Panc1 (cell line): Measurements from ENCODE around the gene NFU1. TPM values are rescaled to one million over a fixed set of nuclear protein-coding genes. Genes with fewer than 3 reads are reported as not detected.

Source experiments
- ATAC-seq: fragments of 200-7000 bp; cut with Tn5 transposase; 2 replicates; pipeline ENCODE4 v1.9.1; 2020; ENCODE audit warnings: mild to moderate bottlenecking, moderate library complexity
- BruUV-seq: library from RNA; stranded (reverse); fragments of 400-500 nt; replicated peaks from 2 replicates; lab custom pipeline; 2021; lab: Mats Ljungman, UMichigan
- CTCF ChIA-PET: fragments of 300-600 bp; sonication (Branson Sonifier 250); formaldehyde crosslinking; loops from one replicate; lab custom pipeline; 2022; ENCODE audit warnings: antibody characterized with exemption; lab: Charles Lee
- POLR2A ChIA-PET: fragments of 300-600 bp; sonication (Branson Sonifier 250); formaldehyde crosslinking; loops from one replicate; lab custom pipeline; 2022; ENCODE audit warnings: antibody characterized with exemption; lab: Charles Lee
- DNase-seq: peaks from one replicate; pipeline ENCODE4 v3.0.0-alpha.2; 2010; ENCODE audit warnings: low read depth, low spot score
- H3K27ac ChIP-seq: 2 replicates; pipeline ENCODE4 v1.5.1; 2011; ENCODE audit warnings: mild to moderate bottlenecking, low read length, inconsistent platforms
- H3K27me3 ChIP-seq: fragments of 200-500 bp; sonication (Bioruptor generic); 2 replicates; pipeline ENCODE4 v1.6.0; 2014; ENCODE audit warnings: low read length, inconsistent platforms; ENCODE audit not compliant: control insufficient read depth, insufficient read depth
- H3K36me3 ChIP-seq: fragments of 200-500 bp; sonication (Bioruptor generic); 2 replicates; pipeline ENCODE4 v1.5.1; 2014; ENCODE audit warnings: inconsistent platforms, mild to moderate bottlenecking, low read length, moderate library complexity; ENCODE audit not compliant: control insufficient read depth, insufficient read depth
- H3K4me1 ChIP-seq: 2 replicates; pipeline ENCODE4 v1.5.1; 2011; ENCODE audit warnings: inconsistent platforms, mild to moderate bottlenecking, low read length, moderate library complexity; ENCODE audit not compliant: control insufficient read depth, insufficient read depth
- H3K4me3 ChIP-seq, 2 experiments: 2 replicates each; pipeline ENCODE4 v1.5.1; 2011 to 2012; ENCODE audit warnings: low read depth in 2 of 2, low read length in 2 of 2, mild to moderate bottlenecking in 2 of 2, inconsistent platforms in 1 of 2, moderate library complexity in 1 of 2
- H3K9me3 ChIP-seq: fragments of 200-500 bp; sonication (Bioruptor generic); 2 replicates; pipeline ENCODE4 v1.5.1; 2014; ENCODE audit warnings: low read depth, mild to moderate bottlenecking, inconsistent platforms, low read length, moderate library complexity; ENCODE audit not compliant: control insufficient read depth, insufficient read depth
- CTCF ChIP-seq: fragments of 450-650 bp; IDR thresholded peaks from 2 replicates; pipeline ENCODE4 v1.5.1; 2017; ENCODE audit warnings: mild to moderate bottlenecking
- POLR2AphosphoS5 ChIP-seq: IDR thresholded peaks from 2 replicates; pipeline ENCODE4 v1.6.1; 2012; ENCODE audit warnings: mild to moderate bottlenecking, low read depth, low read length, moderate library complexity
- REST ChIP-seq, 2 experiments: IDR thresholded peaks; 2 replicates each; pipeline ENCODE4 v1.6.1; 2011 to 2012; ENCODE audit warnings: low read depth in 2 of 2, control low read depth in 1 of 2, low read length in 1 of 2, mild to moderate bottlenecking in 1 of 2, moderate library complexity in 1 of 2; ENCODE audit not compliant: insufficient read depth in 1 of 2
- SIN3A ChIP-seq: IDR thresholded peaks from 2 replicates; pipeline ENCODE4 v1.6.1; 2012; ENCODE audit warnings: low read depth, mild to moderate bottlenecking, low read length, moderate library complexity, borderline replicate concordance; ENCODE audit not compliant: insufficient read depth
- TCF7L2 ChIP-seq: IDR thresholded peaks from 2 replicates; pipeline ENCODE4 v1.6.1; 2011; ENCODE audit warnings: mild to moderate bottlenecking, low read depth, low read length, inconsistent platforms
- in situ Hi-C: cut with HindIII; loops from 2 replicates; pipeline ENCODE4 v1.10.0; 2016; ENCODE audit warnings: low sequenced_read_pairs, low pct_unique_long_range_greater_than_20kb
- intact Hi-C: fragments of 100-400 bp; cut with micrococcal nuclease; formaldehyde crosslinking; loops from one replicate; pipeline ENCODE4 v1.10.0; 2022; ENCODE audit not compliant: unreplicated experiment
- total RNA-seq: library from RNA; stranded (reverse); gene quantifications from one replicate; pipeline ENCODE4 v1.2.1, GENCODE V29; 2021; ENCODE audit not compliant: unreplicated experiment

Gene NFU1
- total RNA-seq, 1 experiment from 2014 or later, result 42.9 TPM

- ChIA-PET POLR2A (no interaction called here), CTCF (no interaction called here)
- Histone ChIP-seq H3K9me3 (no peaks in the 10 kb centered on the region), H3K27me3 (no peaks in the 10 kb centered on the region), H3K27ac (no peak overlapping the region), H3K4me3 (no peak overlapping the region), H3K4me1 (peaks cover 6% of the 10 kb centered on the region), H3K36me3 (no peaks in the 10 kb centered on the region)
- no peak for ATAC-seq
- intact Hi-C loops (no loop called here), in situ Hi-C loops (no loop called here)
- no peak for TF ChIP-seq POLR2AphosphoS5
- no peak for TF ChIP-seq CTCF
- no peak for TF ChIP-seq TCF7L2
- no peak for TF ChIP-seq SIN3A
- no peak for TF ChIP-seq REST (IDR thresholded peaks at IDR 0.05; ENCODE audit: insufficient read depth in 1 of 2, low read depth in 2 of 2, low read length in 1 of 2)
- no TSS peak for BruUV-seq
- DNase-seq, result no peak
Measured at GRCh38 chr2:69382547-69382946, 54.7 kb downstream of the NFU1 start.

GRCh38 chr2:69381337-69381737 lies 55.9 kb downstream of the NFU1 start:
- ChIA-PET POLR2A (interaction anchor here (0.7 kb wide), 1 partner anchor 308 kb away, joined by 4 read pairs; no protein-coding TSS in a partner anchor), CTCF (interaction anchor here (0.6 kb wide), 1 partner anchor 627 kb away, joined by 5 read pairs; no protein-coding TSS in a partner anchor)
- in situ Hi-C loops, result no loop called here
- DNase-seq (no peak), ATAC-seq (no peak)
- Histone ChIP-seq H3K36me3 (no peaks in the 10 kb centered on the region), H3K27me3 (no peaks in the 10 kb centered on the region), H3K9me3 (no peaks in the 10 kb centered on the region), H3K27ac (no peak overlapping the region), H3K4me3 (no peak overlapping the region), H3K4me1 (peaks cover 6% of the 10 kb centered on the region)
- no TSS peak for BruUV-seq
- intact Hi-C loops, result no loop called here
- TF ChIP-seq SIN3A (no peak), REST (IDR thresholded peaks at IDR 0.05; ENCODE audit: insufficient read depth in 1 of 2, low read depth in 2 of 2, low read length in 1 of 2) (no peak)
